PC-3 (cell line): Measurements from ENCODE around the gene DENND4B. TPM values are rescaled to one million over a fixed set of nuclear protein-coding genes. Genes with fewer than 3 reads are reported as not detected.

Source experiments
- ATAC-seq: fragments of 200-7000 bp; cut with Tn5 transposase; 2 replicates; pipeline ENCODE4 v1.9.1; 2020; ENCODE audit warnings: mild to moderate bottlenecking, moderate library complexity
- BruUV-seq: library from RNA; stranded (reverse); fragments of 400-500 nt; replicated peaks from 2 replicates; lab custom pipeline; 2021; lab: Mats Ljungman, UMichigan
- CTCF ChIA-PET: fragments of 300-600 bp; sonication (Branson Sonifier 250); formaldehyde crosslinking; loops from one replicate; lab custom pipeline; 2022; ENCODE audit warnings: antibody characterized with exemption; lab: Charles Lee
- POLR2A ChIA-PET: fragments of 300-600 bp; sonication (Branson Sonifier 250); formaldehyde crosslinking; loops from one replicate; lab custom pipeline; 2022; ENCODE audit warnings: antibody characterized with exemption; ENCODE audit not compliant: unreplicated experiment; lab: Charles Lee
- DNase-seq: peaks from one replicate; pipeline ENCODE4 v3.0.0-alpha.2; 2015
- H2AFZ ChIP-seq: fragments of 300-600 bp; sonication (generic); 2 replicates; pipeline ENCODE4 v1.6.0; 2016; ENCODE audit warnings: antibody characterized with exemption, low read length
- H3F3A ChIP-seq: fragments of 300-600 bp; sonication (generic); one replicate; pipeline ENCODE4 v1.6.0; 2017; ENCODE audit warnings: antibody characterized with exemption, low read length, control low read depth, mild to moderate bottlenecking; ENCODE audit not compliant: unreplicated experiment
- H3K27ac ChIP-seq: fragments of 300-600 bp; sonication (generic); 2 replicates; pipeline ENCODE4 v1.5.1; 2016; ENCODE audit warnings: mild to moderate bottlenecking, low read length
- H3K27me3 ChIP-seq: fragments of 300-600 bp; sonication (generic); 2 replicates; pipeline ENCODE4 v1.6.1; 2016; ENCODE audit warnings: low read length, mixed read lengths
- H3K36me3 ChIP-seq: fragments of 300-600 bp; sonication (generic); 2 replicates; pipeline ENCODE4 v1.6.1; 2016; ENCODE audit warnings: low read depth, mixed run types, low read length, mixed read lengths
- H3K4me1 ChIP-seq: fragments of 300-600 bp; sonication (generic); 2 replicates; pipeline ENCODE4 v1.5.1; 2016; ENCODE audit warnings: low read length; ENCODE audit not compliant: insufficient read depth
- H3K4me2 ChIP-seq: fragments of 300-600 bp; sonication (generic); 2 replicates; pipeline ENCODE4 v1.6.0; 2016; ENCODE audit warnings: low read length
- H3K4me3 ChIP-seq: fragments of 300-600 bp; sonication (generic); 2 replicates; pipeline ENCODE4 v1.5.1; 2016; ENCODE audit warnings: mild to moderate bottlenecking, low read length, mixed read lengths
- H3K79me2 ChIP-seq: fragments of 300-600 bp; sonication (generic); 2 replicates; pipeline ENCODE4 v1.6.1; 2017; ENCODE audit warnings: low read length, mixed read lengths
- H3K9ac ChIP-seq: fragments of 300-600 bp; sonication (generic); 2 replicates; pipeline ENCODE4 v1.6.0; 2016; ENCODE audit warnings: mild to moderate bottlenecking, low read length
- H3K9me2 ChIP-seq: fragments of 300-600 bp; sonication (generic); replicated peaks from 2 replicates; pipeline ENCODE4 v1.6.1; 2016; ENCODE audit warnings: mixed run types, low read length, mixed read lengths
- H3K9me3 ChIP-seq: fragments of 300-600 bp; sonication (generic); 2 replicates; pipeline ENCODE4 v1.6.1; 2016; ENCODE audit warnings: low read length, mixed read lengths
- H4K20me1 ChIP-seq: fragments of 300-600 bp; sonication (generic); 2 replicates; pipeline ENCODE4 v1.6.1; 2016; ENCODE audit warnings: low read length, mixed read lengths
- EZH2 ChIP-seq: fragments of 300-600 bp; sonication (generic); IDR thresholded peaks from one replicate; pipeline ENCODE4 v1.6.1; 2017; ENCODE audit warnings: antibody characterized with exemption, mild to moderate bottlenecking, low read length; ENCODE audit not compliant: unreplicated experiment
- EZH2phosphoT487 ChIP-seq: fragments of 300-600 bp; sonication (generic); IDR thresholded peaks from 2 replicates; pipeline ENCODE4 v1.6.1; 2018; ENCODE audit warnings: mild to moderate bottlenecking, antibody characterized with exemption, low read length, borderline replicate concordance
- intact Hi-C: fragments of 100-400 bp; cut with micrococcal nuclease; formaldehyde crosslinking; loops from 2 replicates; pipeline ENCODE4 v1.9.0; 2023
- total RNA-seq: library from RNA; depleted of rRNA; stranded (reverse); fragments of >200 nt; gene quantifications from 2 replicates; pipeline ENCODE4 v1.2.3, GENCODE V29; 2014
- TF ChIP-seq, protein P1 (sequence below): fragments of 300-600 bp; sonication (generic); conservative IDR thresholded peaks from 2 replicates; pipeline ENCODE4 v1.5.1; 2017; ENCODE audit warnings: antibody characterized with exemption, low read depth, mild to moderate bottlenecking, low read length

Gene DENND4B
- total RNA-seq, 1 experiment from 2014 or later: 27.3 TPM

DNA sequence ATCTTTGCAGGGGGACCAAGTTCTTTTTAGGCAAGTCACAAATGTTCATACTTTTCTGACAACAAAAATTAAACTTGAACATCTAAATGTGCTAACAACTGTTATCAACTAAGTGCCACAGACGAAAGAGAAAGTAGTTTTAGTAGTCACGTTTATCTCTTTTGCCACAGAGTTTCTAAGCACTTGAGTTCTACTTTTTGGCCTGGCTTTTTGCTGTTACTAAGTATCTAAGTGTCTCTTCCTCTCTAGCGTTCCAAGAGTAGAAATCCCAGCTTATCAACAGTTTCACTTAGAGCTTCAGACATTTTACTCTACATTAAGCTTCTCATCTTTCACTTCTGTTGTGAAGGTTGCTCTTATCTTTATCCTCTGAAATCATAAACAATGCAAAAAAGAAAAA is 58.0 kb downstream of the DENND4B start:
- Histone ChIP-seq H3K4me1 (no peaks in the 10 kb centered on the region), H3K9me2 (no peaks in the 10 kb centered on the region), H2AFZ (no peak overlapping the region), H3K4me2 (no peak overlapping the region), H3K27ac (no peak overlapping the region), H3K79me2 (peaks cover 79% of the 10 kb centered on the region), H3K9me3 (no peaks in the 10 kb centered on the region), H3F3A (no peaks in the 10 kb centered on the region), H3K4me3 (no peak overlapping the region), H3K9ac (no peak overlapping the region), H3K36me3 (no peaks in the 10 kb centered on the region; the same call in 1 of the 2 replicates), H4K20me1 (0 out of 2 replicates have a peak, but pooled peaks cover 3% of the 10 kb centered on the region), H3K27me3 (no peaks in the 10 kb centered on the region)
- no peak for ATAC-seq
- CTCF ChIA-PET: no interaction called here
- DNase-seq: no peak
- intact Hi-C loops: no loop called here
- BruUV-seq: TSS peak; percentile 18
- TF ChIP-seq EZH2phosphoT487 (no peak), EZH2 (no peak)
- TF ChIP-seq, protein P1, sequence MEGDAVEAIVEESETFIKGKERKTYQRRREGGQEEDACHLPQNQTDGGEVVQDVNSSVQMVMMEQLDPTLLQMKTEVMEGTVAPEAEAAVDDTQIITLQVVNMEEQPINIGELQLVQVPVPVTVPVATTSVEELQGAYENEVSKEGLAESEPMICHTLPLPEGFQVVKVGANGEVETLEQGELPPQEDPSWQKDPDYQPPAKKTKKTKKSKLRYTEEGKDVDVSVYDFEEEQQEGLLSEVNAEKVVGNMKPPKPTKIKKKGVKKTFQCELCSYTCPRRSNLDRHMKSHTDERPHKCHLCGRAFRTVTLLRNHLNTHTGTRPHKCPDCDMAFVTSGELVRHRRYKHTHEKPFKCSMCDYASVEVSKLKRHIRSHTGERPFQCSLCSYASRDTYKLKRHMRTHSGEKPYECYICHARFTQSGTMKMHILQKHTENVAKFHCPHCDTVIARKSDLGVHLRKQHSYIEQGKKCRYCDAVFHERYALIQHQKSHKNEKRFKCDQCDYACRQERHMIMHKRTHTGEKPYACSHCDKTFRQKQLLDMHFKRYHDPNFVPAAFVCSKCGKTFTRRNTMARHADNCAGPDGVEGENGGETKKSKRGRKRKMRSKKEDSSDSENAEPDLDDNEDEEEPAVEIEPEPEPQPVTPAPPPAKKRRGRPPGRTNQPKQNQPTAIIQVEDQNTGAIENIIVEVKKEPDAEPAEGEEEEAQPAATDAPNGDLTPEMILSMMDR: no peak
- POLR2A ChIA-PET: no interaction called here

DNA sequence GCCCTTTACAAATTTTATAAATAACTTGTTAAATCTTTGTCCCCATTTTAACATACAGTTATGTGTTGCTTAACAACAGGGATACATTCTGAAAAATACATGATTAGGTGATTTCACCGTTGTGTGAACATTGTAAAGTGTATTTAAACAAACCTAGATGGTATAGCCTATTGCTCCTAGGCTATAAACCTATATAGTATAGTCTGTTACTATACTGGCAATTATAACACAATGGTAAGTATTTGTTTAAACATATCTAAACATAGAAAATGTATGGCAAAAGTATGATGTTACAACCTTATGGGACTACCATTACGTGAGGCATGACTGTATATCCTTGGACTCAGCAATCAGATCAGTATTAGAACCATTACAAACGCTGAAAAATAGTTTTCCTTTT is 60.4 kb downstream of the DENND4B start:
- H3K4me2 ChIP-seq: no peak overlapping the region
- TF ChIP-seq, protein P1: no peak
- TF ChIP-seq EZH2phosphoT487 (no peak), EZH2 (no peak)
- no peak overlapping the region for H3K27ac ChIP-seq
- DNase-seq (no peak), ATAC-seq (no peak)
- H3K4me3 ChIP-seq: no peak overlapping the region
- BruUV-seq: no TSS peak
- H3K4me1 ChIP-seq: no peaks in the 10 kb centered on the region
- H3F3A ChIP-seq: no peaks in the 10 kb centered on the region
- H3K36me3 ChIP-seq: no peaks in the 10 kb centered on the region; the same call in 1 of the 2 replicates
- H2AFZ ChIP-seq: no peak overlapping the region
- H4K20me1 ChIP-seq: 0 out of 2 replicates have a peak, but pooled peaks cover 3% of the 10 kb centered on the region
- no peaks in the 10 kb centered on the region for H3K27me3 ChIP-seq
- intact Hi-C loops: no loop called here
- no peak overlapping the region for H3K9ac ChIP-seq
- H3K79me2 ChIP-seq: peaks cover 85% of the 10 kb centered on the region
- no peaks in the 10 kb centered on the region for H3K9me2 ChIP-seq
- ChIA-PET CTCF (no interaction called here), POLR2A (no interaction called here)
- H3K9me3 ChIP-seq: no peaks in the 10 kb centered on the region

DNA sequence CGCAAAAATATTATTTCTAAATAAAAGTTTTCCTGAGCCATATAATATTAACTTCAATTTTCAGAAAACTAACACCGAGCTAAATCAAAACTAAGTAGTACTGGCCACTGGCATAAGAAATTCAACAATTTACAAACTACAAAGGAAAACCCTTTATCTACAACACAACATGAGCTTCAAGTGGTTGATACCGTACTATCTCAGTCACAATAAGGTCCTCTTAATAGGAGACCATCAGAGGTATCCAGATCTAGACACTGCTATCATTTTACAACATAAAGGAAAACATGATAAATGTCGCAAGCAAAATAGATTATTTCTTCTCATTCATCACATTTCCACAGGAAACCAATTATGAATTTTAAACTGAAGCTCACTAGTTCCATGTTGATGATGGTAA is 63.3 kb downstream of the DENND4B start:
- Histone ChIP-seq H3K9ac (no peak overlapping the region), H3K4me1 (no peaks in the 10 kb centered on the region), H3K79me2 (peaks cover 84% of the 10 kb centered on the region), H3K4me2 (no peak overlapping the region), H3K36me3 (no peaks in the 10 kb centered on the region; the same call in 1 of the 2 replicates), H3F3A (no peaks in the 10 kb centered on the region), H3K27ac (no peak overlapping the region), H2AFZ (no peak overlapping the region), H3K9me3 (no peaks in the 10 kb centered on the region), H3K9me2 (no peaks in the 10 kb centered on the region), H3K4me3 (no peak overlapping the region), H4K20me1 (0 out of 2 replicates have a peak, but pooled peaks cover 3% of the 10 kb centered on the region), H3K27me3 (no peaks in the 10 kb centered on the region)
- DNase-seq (no peak), ATAC-seq (no peak)
- CTCF ChIA-PET: no interaction called here
- intact Hi-C loops: loop anchor here (5.0 kb wide), 1 partner anchor 39 kb away; the partner anchor contains the start of gene GATAD2B
- BruUV-seq: no TSS peak
- POLR2A ChIA-PET: no interaction called here
- TF ChIP-seq, protein P1: no peak
- no peak for TF ChIP-seq EZH2phosphoT487
- no peak for TF ChIP-seq EZH2
